K562 (cell line): ENCODE data around the gene HIPK2. TPM values are rescaled to one million over a fixed set of nuclear protein-coding genes. Genes with fewer than 3 reads are reported as not detected.

Source experiments
- ATAC-seq: fragments of 200-7000 bp; cut with Tn5 transposase; 3 replicates; pipeline ENCODE4 v1.9.1; 2020; ENCODE audit warnings: moderate library complexity
- BruUV-seq: library from RNA; stranded (reverse); fragments of 400-500 nt; replicated peaks from 2 replicates; lab custom pipeline; 2021; lab: Mats Ljungman, UMichigan
- CTCF ChIA-PET: fragments of 300-600 bp; formaldehyde crosslinking; extraction: SDS; loops from one replicate; lab custom pipeline; 2021; ENCODE audit warnings: low intra/inter-chr PET ratio; lab: Yijun Ruan, JAX
- POLR2A ChIA-PET: fragments of 300-600, 350-650 bp; sonication (Branson Sonifier 250); formaldehyde crosslinking; extraction: SDS; loops from one replicate; lab custom pipeline; 2021; ENCODE audit warnings: antibody characterized with exemption, inconsistent platforms; lab: Yijun Ruan, JAX
- DNase-seq, 4 experiments: peaks; one replicate each; pipeline versions ENCODE4 v3.0.0 to v3.0.0-alpha.2; 2011 to 2018; ENCODE audit warnings: low spot score in 3 of 4, mixed read lengths in 3 of 4; ENCODE audit errors: extremely low read depth in 1 of 4
- FAIRE-seq: peaks from 2 replicates; lab custom pipeline; 2011; peaks lifted over from hg19 to GRCh38; lab: Jason Lieb, UNC
- H2AFZ ChIP-seq: 2 replicates; pipeline ENCODE4 v1.6.0; 2011; ENCODE audit warnings: low read depth, low read length, control low read depth, inconsistent platforms
- H3K27ac ChIP-seq: fragments of 200-600 bp; 3 replicates; pipeline ENCODE4 v1.8.0; 2011; ENCODE audit warnings: low read depth, mild to moderate bottlenecking, control low read depth, inconsistent platforms, low read length, moderate library complexity, mixed read lengths; ENCODE audit errors: extremely low read depth
- H3K27me3 ChIP-seq, 2 experiments: fragments of 300-600 bp in 1 of 2; 2 replicates in 1 of 2; 3 replicates in 1 of 2; pipeline versions ENCODE4 v1.6.0 to v1.8.0; 2011; ENCODE audit warnings: inconsistent platforms in 2 of 2, low read length in 2 of 2, mild to moderate bottlenecking in 1 of 2, mixed read lengths in 1 of 2, moderate library complexity in 1 of 2; ENCODE audit not compliant: control insufficient read depth in 2 of 2, insufficient read depth in 2 of 2
- H3K36me3 ChIP-seq: fragments of 300-600 bp; 3 replicates; pipeline ENCODE4 v1.8.0; 2011; ENCODE audit warnings: mild to moderate bottlenecking, low read length, inconsistent platforms; ENCODE audit not compliant: control insufficient read depth, insufficient read depth
- H3K4me1 ChIP-seq, 2 experiments: fragments of 200-600 bp in 1 of 2; replicated peaks in 1 of 2; 2 replicates in 1 of 2; 3 replicates in 1 of 2; pipeline versions ENCODE4 v1.5.1 to v1.8.0; 2011; ENCODE audit warnings: inconsistent platforms in 2 of 2, low read length in 2 of 2, mild to moderate bottlenecking in 1 of 2, mixed read lengths in 1 of 2, moderate library complexity in 1 of 2; ENCODE audit not compliant: control insufficient read depth in 2 of 2, insufficient read depth in 2 of 2
- H3K4me2 ChIP-seq: 2 replicates; pipeline ENCODE4 v1.6.1; 2011; ENCODE audit warnings: low read length, control low read depth, inconsistent platforms, mixed read lengths; ENCODE audit not compliant: insufficient read depth
- H3K4me3 ChIP-seq: fragments of 200-600 bp; sonication (generic), shearing (Covaris generic); 2 replicates; pipeline ENCODE4 v1.5.1; 2016; ENCODE audit warnings: control low read depth, inconsistent platforms
- H3K79me2 ChIP-seq: fragments of 200-600 bp; 3 replicates; pipeline ENCODE4 v1.8.0; 2011; ENCODE audit warnings: low read length, inconsistent platforms; ENCODE audit not compliant: control insufficient read depth, insufficient read depth
- H3K9ac ChIP-seq, 2 experiments: 2 replicates each; pipeline versions ENCODE4 v1.6.0 to v1.6.1; 2011; ENCODE audit warnings: low read depth in 2 of 2, low read length in 2 of 2, control low read depth in 1 of 2, inconsistent platforms in 1 of 2, mild to moderate bottlenecking in 1 of 2, mixed read lengths in 1 of 2; ENCODE audit not compliant: insufficient read depth in 1 of 2
- H3K9me1 ChIP-seq: one replicate; pipeline ENCODE4 v1.6.0; 2011; ENCODE audit warnings: inconsistent platforms, mild to moderate bottlenecking, low read length, moderate library complexity; ENCODE audit not compliant: control insufficient read depth, insufficient read depth
- H3K9me3 ChIP-seq: replicated peaks from 2 replicates; pipeline ENCODE4 v1.5.1; 2011; ENCODE audit warnings: low read depth, low read length, inconsistent platforms; ENCODE audit not compliant: control insufficient read depth, insufficient read depth
- H4K20me1 ChIP-seq: replicated peaks from 2 replicates; pipeline ENCODE4 v1.6.1; 2011; ENCODE audit warnings: low read length, inconsistent platforms, mixed read lengths; ENCODE audit not compliant: control insufficient read depth, insufficient read depth
- NONO ChIP-seq, 2 experiments: fragments of 200-400 bp in 1 of 2; fragments of 450-650 bp in 1 of 2; formaldehyde crosslinking in 1 of 2; IDR thresholded peaks; 2 replicates each; pipeline ENCODE4 v1.6.1; 2017; ENCODE audit warnings: low read depth in 2 of 2, mild to moderate bottlenecking in 2 of 2, moderate library complexity in 2 of 2, low read length in 1 of 2
- ZNF263 ChIP-seq: sonication (generic); formaldehyde crosslinking; IDR thresholded peaks from 2 replicates; pipeline ENCODE4 v1.8.0; 2022; ENCODE audit warnings: mild to moderate bottlenecking, missing genetic modification reagents, borderline replicate concordance
- ZNF347 ChIP-seq: fragments of 450-650 bp; formaldehyde crosslinking; IDR thresholded peaks from 2 replicates; pipeline ENCODE4 v1.4.0; 2020; ENCODE audit warnings: low read depth, mild to moderate bottlenecking, moderate library complexity
- WGBS: fragments of 100-300 bp; shearing (Covaris generic); methylation state at CpG from one replicate; pipeline ENCODE4 v1.1.6; 2016; ENCODE audit warnings: low coverage, mixed read lengths; ENCODE audit not compliant: insufficient coverage; ENCODE audit errors: missing lambda C conversion rate; 5-methylcytosine and 5-hydroxymethylcytosine counted together
- in situ Hi-C: fragments of 300-500 bp; cut with MboI; formaldehyde crosslinking; loops from 4 replicates; pipeline ENCODE4 v1.15.0; 2018; ENCODE audit warnings: inconsistent platforms, mixed read lengths
- intact Hi-C: fragments of 100-400 bp; cut with micrococcal nuclease; formaldehyde crosslinking; loops from 2 replicates; pipeline ENCODE4 v1.14.2; 2022
- polyA plus RNA-seq, 8 experiments: library from polyadenylated mRNA; depleted of rRNA in 4 of 8; stranded (reverse) in 5 of 8; unstranded in 3 of 8; fragments of >200 nt; fragmentation: Nextera tagmentation in 2 of 8; fragmentation: Illumina TruSeq in 1 of 8; extraction: Ambion mirVana in 2 of 8; extraction: Trizol in 1 of 8; gene quantifications; 2 replicates each; pipeline versions ENCODE4 v1.2.1 to v1.2.3, GENCODE V29; 2011 to 2014; ENCODE audit warnings: inconsistent platforms in 1 of 8, missing spikeins in 1 of 8
- total RNA-seq, 7 experiments: library from RNA; depleted of rRNA in 6 of 7; stranded (reverse); fragments of >200 nt in 6 of 7; fragmentation: Illumina TruSeq in 2 of 7; extraction: Trizol in 2 of 7; gene quantifications; 2 replicates each; pipeline versions ENCODE4 v1.2.1 to v1.2.3, GENCODE V29; 2011 to 2021; ENCODE audit warnings: low replicate concordance in 1 of 7
- TF ChIP-seq, protein P1 (sequence below): sonication (generic); formaldehyde crosslinking; IDR thresholded peaks from 2 replicates; pipeline ENCODE4 v1.9.0; 2022; ENCODE audit warnings: mild to moderate bottlenecking, missing genetic modification reagents

HIPK2 gene
- total and polyA plus RNA-seq, 9 of the 15 experiments (the other 6 are each of a cell fraction or from before 2014, with no cell fraction given) = 0.69 to 19.8 (median 5.1) TPM

DNA sequence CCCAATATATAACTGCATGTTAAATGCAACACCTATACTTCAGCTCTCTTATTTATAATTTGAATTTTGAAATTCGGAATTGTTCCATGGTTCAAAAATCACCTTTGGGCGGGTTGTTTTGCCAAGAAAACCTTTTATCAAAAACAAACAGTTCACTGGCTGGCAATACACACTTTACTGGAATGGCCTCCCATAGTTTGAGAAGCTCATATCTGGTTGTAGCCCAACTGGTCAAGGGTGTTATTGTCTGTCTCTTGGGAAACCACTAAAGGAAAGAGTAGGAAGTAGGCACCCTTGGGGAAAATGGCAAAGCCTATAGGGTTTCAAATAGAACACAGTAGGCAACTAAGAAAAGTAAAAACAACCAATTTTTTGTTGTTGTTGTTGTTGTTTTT, 117.9 kb downstream of the HIPK2 start (continued):
- TF ChIP-seq NONO (IDR thresholded peaks at IDR 0.05; ENCODE audit: low read depth in 2 of 2, low read length in 1 of 2) = no peak

DNA sequence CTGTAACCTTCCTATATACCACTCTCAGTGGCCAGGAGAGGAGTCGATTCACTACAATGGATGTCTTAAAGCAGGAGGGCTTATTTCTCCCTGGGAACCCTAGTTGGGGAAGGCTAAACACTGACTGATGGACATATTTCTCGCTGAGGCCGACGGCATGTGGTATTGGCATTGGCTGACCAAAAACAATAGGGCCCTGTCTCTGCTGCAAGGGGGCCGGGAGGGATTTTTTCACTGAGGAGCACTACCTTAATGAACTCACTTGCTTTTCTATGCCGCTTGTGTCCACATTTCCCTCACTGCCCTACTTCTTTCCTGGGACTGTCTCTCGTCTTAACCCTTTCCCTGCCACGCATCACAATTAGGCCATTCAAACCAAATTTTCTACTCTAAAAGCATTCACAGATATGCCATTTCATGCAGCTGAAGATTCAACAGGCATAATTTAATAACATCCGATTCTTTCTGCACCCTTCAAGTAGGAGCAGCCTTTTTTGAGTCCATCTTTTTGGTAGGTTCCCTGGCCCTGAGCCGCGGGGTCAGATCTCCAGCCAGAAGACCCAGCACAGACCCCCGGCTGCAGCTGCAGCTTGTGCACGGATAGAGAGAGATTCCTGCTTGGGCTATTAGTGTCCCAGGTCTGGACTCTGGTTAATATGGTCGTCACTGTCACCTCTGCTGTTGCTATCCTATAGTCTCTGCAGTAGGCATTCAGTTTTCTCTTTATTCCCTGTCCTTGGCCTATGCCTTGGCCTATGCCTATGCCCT, 118.7 kb downstream of the HIPK2 start:
- TF ChIP-seq, protein P1, sequence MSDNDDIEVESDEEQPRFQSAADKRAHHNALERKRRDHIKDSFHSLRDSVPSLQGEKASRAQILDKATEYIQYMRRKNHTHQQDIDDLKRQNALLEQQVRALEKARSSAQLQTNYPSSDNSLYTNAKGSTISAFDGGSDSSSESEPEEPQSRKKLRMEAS (CRISPR knock-in tag) = 0 out of 2 replicates have a peak, but pooled peaks have one; percentile 16
- TF ChIP-seq ZNF263 (0 out of 2 replicates have a peak, but pooled peaks have one; percentile 23), ZNF347 (CRISPR knock-in tag) (no peak)
- intact Hi-C loops (no loop called here), in situ Hi-C loops (no loop called here)
- BruUV-seq = no TSS peak
- no peaks in the 10 kb centered on the region for H3K79me2 ChIP-seq
- no peak overlapping the region for H3K4me3 ChIP-seq
- no peaks in the 10 kb centered on the region for H3K9me3 ChIP-seq
- H3K27ac ChIP-seq = no peak overlapping the region
- no peak for ATAC-seq
- peaks cover 2 to 19% of the 10 kb centered on the region in 2 experiments; a peak in 4 of 5 replicates for H3K4me1 ChIP-seq
- CTCF ChIA-PET = interaction anchor here (0.6 kb wide), 1 partner anchor 804 kb away, joined by 3 read pairs; no protein-coding TSS in a partner anchor
- WGBS = 68% methylated on average over 14 of the region's 14 CpGs
- H3K27me3 ChIP-seq = no peaks in the 10 kb centered on the region
- H3K9me1 ChIP-seq = no peaks in the 10 kb centered on the region
- no peak overlapping the region for H3K9ac ChIP-seq
- H3K36me3 ChIP-seq = no peaks in the 10 kb centered on the region
- no peak for FAIRE-seq
- DNase-seq = no peak
- POLR2A ChIA-PET = interaction anchor here (0.7 to 1.8 kb wide), 5 partner anchors 8 to 1043 kb away, joined by 3 to 4 read pairs (median 3); no protein-coding TSS in a partner anchor
- H4K20me1 ChIP-seq = no peaks in the 10 kb centered on the region
- H3K4me2 ChIP-seq = no peak overlapping the region
- no peak overlapping the region for H2AFZ ChIP-seq
